22Rv1 (cell line): ENCODE results near the gene FUCA2.

Experiments
- ZFX ChIP-seq: fragments of 450-650 bp; IDR thresholded peaks from 2 replicates; pipeline ENCODE4 v1.6.1; 2017; ENCODE audit warnings: antibody characterized with exemption, borderline replicate concordance
- TF ChIP-seq, protein P1 (sequence below): fragments of 450-650 bp; IDR thresholded peaks from 2 replicates; pipeline ENCODE4 v1.5.1; 2017; ENCODE audit warnings: mild to moderate bottlenecking

- TF ChIP-seq, protein P1, sequence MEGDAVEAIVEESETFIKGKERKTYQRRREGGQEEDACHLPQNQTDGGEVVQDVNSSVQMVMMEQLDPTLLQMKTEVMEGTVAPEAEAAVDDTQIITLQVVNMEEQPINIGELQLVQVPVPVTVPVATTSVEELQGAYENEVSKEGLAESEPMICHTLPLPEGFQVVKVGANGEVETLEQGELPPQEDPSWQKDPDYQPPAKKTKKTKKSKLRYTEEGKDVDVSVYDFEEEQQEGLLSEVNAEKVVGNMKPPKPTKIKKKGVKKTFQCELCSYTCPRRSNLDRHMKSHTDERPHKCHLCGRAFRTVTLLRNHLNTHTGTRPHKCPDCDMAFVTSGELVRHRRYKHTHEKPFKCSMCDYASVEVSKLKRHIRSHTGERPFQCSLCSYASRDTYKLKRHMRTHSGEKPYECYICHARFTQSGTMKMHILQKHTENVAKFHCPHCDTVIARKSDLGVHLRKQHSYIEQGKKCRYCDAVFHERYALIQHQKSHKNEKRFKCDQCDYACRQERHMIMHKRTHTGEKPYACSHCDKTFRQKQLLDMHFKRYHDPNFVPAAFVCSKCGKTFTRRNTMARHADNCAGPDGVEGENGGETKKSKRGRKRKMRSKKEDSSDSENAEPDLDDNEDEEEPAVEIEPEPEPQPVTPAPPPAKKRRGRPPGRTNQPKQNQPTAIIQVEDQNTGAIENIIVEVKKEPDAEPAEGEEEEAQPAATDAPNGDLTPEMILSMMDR, result no peak
- TF ChIP-seq ZFX, result no peak
Measured at GRCh38 chr6:143468026-143468425, 43.5 kb downstream of the FUCA2 start.
